ENCODE results near the gene SSBP3.

- TF ChIP-seq POLR2AphosphoS5 (IDR thresholded peaks at IDR 0.05; ENCODE audit: borderline replicate concordance, low read depth, low read length) (no peak), EZH2 (IDR thresholded peaks at IDR 0.05) (no peak)
Observed at GRCh38 chr1:54318246-54318814, 87.9 kb downstream of the SSBP3 start.
